Measurements from ENCODE around the gene TNFRSF1A. TPM values are rescaled to one million over a fixed set of nuclear protein-coding genes. Genes with fewer than 3 reads are reported as not detected.

The TNFRSF1A gene
- total and polyA plus RNA-seq, 7 donors: 31.7 to 191 (median 135) TPM

- TF ChIP-seq, protein P1, sequence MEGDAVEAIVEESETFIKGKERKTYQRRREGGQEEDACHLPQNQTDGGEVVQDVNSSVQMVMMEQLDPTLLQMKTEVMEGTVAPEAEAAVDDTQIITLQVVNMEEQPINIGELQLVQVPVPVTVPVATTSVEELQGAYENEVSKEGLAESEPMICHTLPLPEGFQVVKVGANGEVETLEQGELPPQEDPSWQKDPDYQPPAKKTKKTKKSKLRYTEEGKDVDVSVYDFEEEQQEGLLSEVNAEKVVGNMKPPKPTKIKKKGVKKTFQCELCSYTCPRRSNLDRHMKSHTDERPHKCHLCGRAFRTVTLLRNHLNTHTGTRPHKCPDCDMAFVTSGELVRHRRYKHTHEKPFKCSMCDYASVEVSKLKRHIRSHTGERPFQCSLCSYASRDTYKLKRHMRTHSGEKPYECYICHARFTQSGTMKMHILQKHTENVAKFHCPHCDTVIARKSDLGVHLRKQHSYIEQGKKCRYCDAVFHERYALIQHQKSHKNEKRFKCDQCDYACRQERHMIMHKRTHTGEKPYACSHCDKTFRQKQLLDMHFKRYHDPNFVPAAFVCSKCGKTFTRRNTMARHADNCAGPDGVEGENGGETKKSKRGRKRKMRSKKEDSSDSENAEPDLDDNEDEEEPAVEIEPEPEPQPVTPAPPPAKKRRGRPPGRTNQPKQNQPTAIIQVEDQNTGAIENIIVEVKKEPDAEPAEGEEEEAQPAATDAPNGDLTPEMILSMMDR (IDR thresholded peaks at IDR 0.05): no peak
- TF ChIP-seq EP300 (IDR thresholded peaks at IDR 0.05): no peak
- no peak for TF ChIP-seq POLR2A (IDR thresholded peaks at IDR 0.05)
- TF ChIP-seq POLR2AphosphoS5 (IDR thresholded peaks at IDR 0.05): no peak
- intact Hi-C loops (cut with DNase I): no loop called here
- Histone ChIP-seq H3K36me3 (peaks cover 0 to 48% (median 29%) of the 10 kb centered on the region in 4 donors), H3K4me3 (no peak overlapping the region), H3K27ac (peak overlapping the region; percentile 37 to 98 (median 94)), H3K27me3 (no peaks in the 10 kb centered on the region), H3K4me1 (peaks cover 3 to 75% (median 68%) of the 10 kb centered on the region in 4 donors), H3K9me3 (no peaks in the 10 kb centered on the region)
- DNase-seq: no peak
- 31 to 72% methylated on average over 1 of the region's 1 CpG for WGBS, 2 donors
These were observed 44.6 kb upstream of the TNFRSF1A start for GRCh38 chr12:6386491-6386890.

GRCh38 chr12:6386038-6386437, 44.2 kb upstream of the TNFRSF1A start:
- H3K36me3 ChIP-seq: peaks cover 0 to 44% (median 28%) of the 10 kb centered on the region in 4 donors
- intact Hi-C loops (cut with DNase I): no loop called here
- H3K4me1 ChIP-seq: peaks cover 3 to 74% (median 64%) of the 10 kb centered on the region in 4 donors
- no peaks in the 10 kb centered on the region for H3K27me3 ChIP-seq
- no peak for TF ChIP-seq POLR2AphosphoS5 (IDR thresholded peaks at IDR 0.05)
- TF ChIP-seq, protein P1 (IDR thresholded peaks at IDR 0.05): no peak
- no peak for TF ChIP-seq EP300 (IDR thresholded peaks at IDR 0.05)
- TF ChIP-seq POLR2A (IDR thresholded peaks at IDR 0.05): no peak
- peak overlapping the region in 1 of 4 donors; percentile 93 for H3K4me3 ChIP-seq
- DNase-seq: no peak
- H3K9me3 ChIP-seq: no peaks in the 10 kb centered on the region
- 54 to 72% methylated on average over 11 of the region's 11 CpGs for WGBS, 2 donors
- peak overlapping the region; percentile 37 to 98 (median 94) for H3K27ac ChIP-seq

DNA sequence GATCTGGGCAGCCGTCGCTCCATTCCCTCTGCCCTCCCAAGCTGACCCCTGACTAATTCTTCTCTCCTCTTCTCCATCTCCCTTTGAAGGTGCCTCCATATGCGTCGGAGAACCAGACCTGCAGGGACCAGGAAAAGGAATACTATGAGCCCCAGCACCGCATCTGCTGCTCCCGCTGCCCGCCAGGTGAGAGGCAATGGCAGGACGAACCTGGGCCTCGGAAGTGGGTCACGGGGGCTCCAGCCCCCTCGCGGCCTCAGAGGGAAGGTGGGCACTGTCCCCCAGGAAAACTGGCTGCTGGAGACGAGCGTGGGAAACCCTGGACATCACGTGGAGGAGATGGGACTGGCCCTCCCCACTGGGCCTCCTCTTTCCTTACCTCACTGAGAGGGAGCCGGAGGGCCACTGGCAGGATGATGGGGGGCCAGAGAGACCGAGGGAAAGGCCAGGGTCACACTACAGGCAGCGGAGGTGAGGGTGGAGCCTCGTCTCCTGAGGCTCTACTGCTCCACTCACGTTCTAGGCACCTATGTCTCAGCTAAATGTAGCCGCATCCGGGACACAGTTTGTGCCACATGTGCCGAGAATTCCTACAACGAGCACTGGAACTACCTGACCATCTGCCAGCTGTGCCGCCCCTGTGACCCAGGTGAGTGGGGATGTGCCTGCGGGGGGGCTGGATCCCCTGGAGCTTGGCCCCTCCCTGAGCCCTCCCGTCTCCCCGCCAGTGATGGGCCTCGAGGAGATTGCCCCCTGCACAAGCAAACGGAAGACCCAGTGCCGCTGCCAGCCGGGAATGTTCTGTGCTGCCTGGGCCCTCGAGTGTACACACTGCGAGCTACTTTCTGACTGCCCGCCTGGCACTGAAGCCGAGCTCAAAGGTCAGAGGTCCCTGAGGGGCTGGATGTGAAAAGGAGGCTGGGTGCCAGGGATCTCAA, 42.9 kb upstream of the TNFRSF1A start:
- DNase-seq: peak; percentile 77
- H3K4me3 ChIP-seq: peak overlapping the region; percentile 68 to 93 (median 84)
- TF ChIP-seq POLR2AphosphoS5 (IDR thresholded peaks at IDR 0.05) (peak in 1 of 4 donors; percentile 15), EP300 (IDR thresholded peaks at IDR 0.05) (no peak)
- H3K9me3 ChIP-seq: no peaks in the 10 kb centered on the region
- H3K4me1 ChIP-seq: peaks cover 3 to 74% (median 62%) of the 10 kb centered on the region in 4 donors
- intact Hi-C loops (cut with DNase I): no loop called here
- H3K27me3 ChIP-seq: no peaks in the 10 kb centered on the region
- 11 to 60% methylated on average over 36 of the region's 36 CpGs for WGBS, 2 donors
- peak overlapping the region; percentile 93 to 98 (median 94) for H3K27ac ChIP-seq
- H3K36me3 ChIP-seq: peaks cover 0 to 38% (median 24%) of the 10 kb centered on the region in 4 donors

DNA sequence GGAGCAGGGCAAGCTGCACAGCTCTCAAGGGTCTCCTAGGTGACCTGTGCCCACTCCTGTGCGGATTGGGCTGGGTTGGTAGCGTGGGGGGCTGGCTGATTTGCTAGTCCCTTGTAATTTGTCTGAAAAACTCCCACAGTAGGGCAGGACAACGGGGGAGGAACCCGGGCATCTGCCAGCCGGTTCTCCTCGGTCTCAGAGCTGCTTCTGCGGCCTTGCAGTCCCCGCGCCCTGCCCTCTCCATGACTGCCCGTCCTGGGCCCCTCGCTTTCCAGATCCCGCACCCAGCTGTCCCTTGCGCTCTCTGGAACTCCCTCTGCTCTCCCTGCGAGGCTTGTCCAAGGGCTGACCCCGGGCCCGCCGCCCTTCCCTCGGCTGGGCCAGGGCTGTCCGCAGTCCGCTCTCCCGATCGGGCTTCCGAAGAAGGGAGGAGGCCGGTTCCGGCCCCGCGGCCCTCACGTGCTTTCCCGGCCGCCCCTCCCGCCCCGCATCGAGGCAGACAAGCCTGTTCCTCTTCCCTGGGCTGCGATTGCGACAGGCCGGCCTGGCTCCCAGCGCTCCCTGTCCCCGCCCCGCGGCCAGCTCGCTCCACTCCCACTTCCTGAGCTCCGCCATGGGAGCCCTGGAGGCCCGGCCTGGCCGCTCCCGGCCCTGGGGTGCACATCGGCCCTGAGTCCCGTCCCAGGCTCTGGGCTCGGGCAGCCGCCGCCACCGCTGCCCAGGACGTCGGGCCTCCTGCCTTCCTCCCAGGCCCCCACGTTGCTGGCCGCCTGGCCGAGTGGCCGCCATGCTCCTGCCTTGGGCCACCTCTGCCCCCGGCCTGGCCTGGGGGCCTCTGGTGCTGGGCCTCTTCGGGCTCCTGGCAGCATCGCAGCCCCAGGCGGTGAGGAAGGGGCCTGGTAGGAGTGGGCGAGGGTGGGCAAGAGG, 42.0 kb upstream of the TNFRSF1A start, which contains the start of gene LTBR:
TSS of gene LTBR (plus strand) at position 591 of the 927 bp plus-strand sequence. CDS start at position 788, 197 bp downstream.
- Histone ChIP-seq H3K36me3 (peaks cover 0 to 32% (median 21%) of the 10 kb centered on the region in 4 donors), H3K27ac (peak within 1 kb of the TSS; percentile 93 to 98 (median 94)), H3K4me3 (peak within 1 kb of the TSS; percentile 68 to 93 (median 84)), H3K4me1 (peaks cover 3 to 82% (median 70%) of the 10 kb centered on the region in 4 donors), H3K9me3 (no peaks in the 10 kb centered on the region), H3K27me3 (no peaks in the 10 kb centered on the region)
- peak; percentile 99 for DNase-seq
- intact Hi-C loops (cut with DNase I): loop anchor here (2.0 kb wide), 2 partner anchors 17 to 45 kb away; no protein-coding TSS in a partner anchor
- 4 to 10% methylated on average over 62 of the region's 62 CpGs for WGBS, 2 donors
- TF ChIP-seq POLR2AphosphoS5 (IDR thresholded peaks at IDR 0.05) (peak; percentile 75 to 96 (median 92)), POLR2A (IDR thresholded peaks at IDR 0.05) (peak; percentile 74 to 82), EP300 (IDR thresholded peaks at IDR 0.05) (peak in 2 of 4 donors; percentile 73 to 77)
- TF ChIP-seq, protein P1 (IDR thresholded peaks at IDR 0.05): no peak

All from sigmoid colon (tissue), 7 donors.